Activated B cell treated with CpG ODN at 0.5 μM for 24 hours (primary cell): ENCODE results near the gene YY1. TPM values are rescaled to one million over a fixed set of nuclear protein-coding genes. Genes with fewer than 3 reads are reported as not detected.
A peak's percentile ranks its signal among the peaks of the same experiment; 100 is the strongest.

Source experiments
- ATAC-seq: fragments of 200-7000 bp; cut with Tn5 transposase; one replicate; pipeline ENCODE4 v1.10.0; 2021; ENCODE audit warnings: low read depth, mild to moderate bottlenecking, moderate library complexity
- CTCF ChIA-PET: fragments of 350-600 bp; sonication (Branson Sonifier 250); formaldehyde crosslinking; loops from one replicate; lab custom pipeline; 2021; ENCODE audit warnings: antibody characterized with exemption; lab: Charles Lee
- POLR2A ChIA-PET: fragments of 350-600 bp; sonication (Branson Sonifier 250); formaldehyde crosslinking; loops from one replicate; lab custom pipeline; 2021; ENCODE audit warnings: antibody characterized with exemption; lab: Charles Lee
- DNase-seq: peaks from one replicate; pipeline ENCODE4 v3.0.0; 2022
- H3K27ac Mint-ChIP-seq: one replicate; pipeline ENCODE4 v1.8.0; 2020; ENCODE audit warnings: mixed read lengths
- H3K27me3 Mint-ChIP-seq: one replicate; pipeline ENCODE4 v1.8.0; 2021; ENCODE audit warnings: mixed read lengths
- H3K36me3 Mint-ChIP-seq: one replicate; pipeline ENCODE4 v1.8.0; 2021; ENCODE audit warnings: low read depth, mixed read lengths
- H3K4me1 Mint-ChIP-seq: one replicate; pipeline ENCODE4 v1.8.0; 2021; ENCODE audit warnings: mixed read lengths
- H3K4me3 Mint-ChIP-seq: one replicate; pipeline ENCODE4 v1.8.0; 2020; ENCODE audit warnings: mild to moderate bottlenecking, mixed read lengths
- H3K9me3 Mint-ChIP-seq: one replicate; pipeline ENCODE4 v1.8.0; 2020; ENCODE audit warnings: mixed read lengths
- CTCF ChIP-seq: fragments of 200-600 bp; IDR thresholded peaks from one replicate; pipeline ENCODE4 v1.8.0; 2022; ENCODE audit warnings: antibody characterized with exemption, mild to moderate bottlenecking
- intact Hi-C: fragments of 100-400 bp; cut with micrococcal nuclease; formaldehyde crosslinking; loops from one replicate; pipeline ENCODE4 v1.15.1; 2024
- total RNA-seq: library from RNA; stranded (reverse); gene quantifications from 2 replicates; pipeline ENCODE4 v1.2.3, GENCODE V29; 2022

Gene YY1
- total RNA-seq, 1 donor from 2014 or later: 72.6 TPM

GRCh38 chr14:100221533-100222223, 17.3 kb upstream of the YY1 start:
- TF ChIP-seq CTCF: no peak
- CTCF ChIA-PET: interaction anchor here (0.9 to 2.2 kb wide), 6 partner anchors 16 to 156 kb away, joined by 3 to 14 read pairs (median 4); no protein-coding TSS in a partner anchor
- H3K4me3 Mint-ChIP-seq: no peak overlapping the region
- DNase-seq (peak; percentile 37), ATAC-seq (peak; percentile 97)
- POLR2A ChIA-PET: interaction anchor here (0.6 to 2.6 kb wide), 10 partner anchors 9 to 538 kb away, joined by 3 to 18 read pairs (median 4); partner anchors contain the start of genes CYP46A1 and EVL
- H3K27me3 Mint-ChIP-seq: no peaks in the 10 kb centered on the region
- H3K36me3 Mint-ChIP-seq: no peaks in the 10 kb centered on the region
- no peaks in the 10 kb centered on the region for H3K9me3 Mint-ChIP-seq
- H3K4me1 Mint-ChIP-seq: peaks cover 19% of the 10 kb centered on the region
- H3K27ac Mint-ChIP-seq: no peak overlapping the region
- intact Hi-C loops: loop anchor here (1.0 kb wide), 2 partner anchors 7 to 17 kb away; no protein-coding TSS in a partner anchor

- ChIA-PET POLR2A (interaction anchor here (0.6 to 2.6 kb wide), 8 partner anchors 8 to 539 kb away, joined by 3 to 18 read pairs (median 4); partner anchors contain the start of genes CYP46A1 and EVL), CTCF (interaction anchor here (0.9 to 2.2 kb wide), 6 partner anchors 15 to 155 kb away, joined by 3 to 14 read pairs (median 4); no protein-coding TSS in a partner anchor)
- intact Hi-C loops: loop anchor here (1.0 kb wide), 1 partner anchor 8 kb away; no protein-coding TSS in a partner anchor
- H3K9me3 Mint-ChIP-seq: no peaks in the 10 kb centered on the region
- H3K27ac Mint-ChIP-seq: no peak overlapping the region
- H3K4me1 Mint-ChIP-seq: peaks cover 19% of the 10 kb centered on the region
- no peak for ATAC-seq
- no peak for DNase-seq
- no peak for TF ChIP-seq CTCF
- no peaks in the 10 kb centered on the region for H3K36me3 Mint-ChIP-seq
- H3K27me3 Mint-ChIP-seq: no peaks in the 10 kb centered on the region
- H3K4me3 Mint-ChIP-seq: no peak overlapping the region
Observed at GRCh38 chr14:100222224-100223093, 16.5 kb upstream of the YY1 start.

GRCh38 chr14:100223332-100224201, 15.4 kb upstream of the YY1 start:
- peaks cover 19% of the 10 kb centered on the region for H3K4me1 Mint-ChIP-seq
- no peak for ATAC-seq
- H3K9me3 Mint-ChIP-seq: no peaks in the 10 kb centered on the region
- TF ChIP-seq CTCF: no peak
- H3K27ac Mint-ChIP-seq: no peak overlapping the region
- ChIA-PET POLR2A (interaction anchor here (1.0 to 2.6 kb wide), 5 partner anchors 10 to 158 kb away, joined by 3 to 18 read pairs (median 5); partner anchors contain the start of gene EVL), CTCF (interaction anchor here (1.1 kb wide), 1 partner anchor 31 kb away, joined by 4 read pairs; no protein-coding TSS in a partner anchor)
- peak overlapping the region; percentile 44 for H3K4me3 Mint-ChIP-seq
- intact Hi-C loops: no loop called here
- DNase-seq: no peak
- no peaks in the 10 kb centered on the region for H3K36me3 Mint-ChIP-seq
- no peaks in the 10 kb centered on the region for H3K27me3 Mint-ChIP-seq

- POLR2A ChIA-PET: interaction anchor here (0.6 to 1.3 kb wide), 6 partner anchors 10 to 159 kb away, joined by 3 to 9 read pairs (median 4); partner anchors contain the start of gene EVL
- ATAC-seq (no peak), DNase-seq (no peak)
- Mint-ChIP-seq H3K4me1 (peaks cover 19% of the 10 kb centered on the region), H3K36me3 (peaks cover 5% of the 10 kb centered on the region), H3K27ac (no peak overlapping the region), H3K9me3 (no peaks in the 10 kb centered on the region), H3K4me3 (peak overlapping the region; percentile 3), H3K27me3 (no peaks in the 10 kb centered on the region)
- CTCF ChIA-PET: interaction anchor here (0.6 to 1.1 kb wide), 2 partner anchors 31 to 156 kb away, joined by 3 to 4 read pairs; no protein-coding TSS in a partner anchor
- intact Hi-C loops: no loop called here
- TF ChIP-seq CTCF: no peak
Observed at GRCh38 chr14:100224229-100224866, 14.6 kb upstream of the YY1 start.
